ENCODE results near the gene SP100. TPM values are rescaled to one million over a fixed set of nuclear protein-coding genes. Genes with fewer than 3 reads are reported as not detected.

Gene SP100
- total RNA-seq, 1 donor from 2014 or later = 433 TPM

DNA sequence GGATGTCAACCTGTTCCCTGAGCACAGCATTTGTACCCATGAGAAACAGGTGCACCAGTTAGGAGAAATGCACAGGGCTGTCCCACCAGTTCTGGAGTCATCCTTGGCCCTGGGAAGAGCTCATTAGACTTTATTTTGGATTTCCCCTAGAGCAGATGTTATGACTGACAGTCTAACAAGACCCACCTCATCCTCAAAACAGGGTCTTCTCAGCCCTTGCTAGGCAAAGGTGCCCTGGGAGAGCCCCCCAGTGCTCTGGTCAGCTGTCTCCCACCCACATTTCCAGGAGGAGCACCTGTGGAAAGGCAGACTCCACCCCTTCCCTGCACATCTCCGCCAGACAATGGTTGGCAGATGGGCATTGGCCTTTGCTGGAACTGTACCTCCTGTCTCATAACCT lies 5.7 kb upstream of the SP100 start:
- Mint-ChIP-seq H3K27ac (peak overlapping the region; percentile 99), H3K9me3 (no peaks in the 10 kb centered on the region), H3K4me1 (peaks cover 64% of the 10 kb centered on the region), H3K4me3 (peak overlapping the region; percentile 99), H3K27me3 (no peaks in the 10 kb centered on the region), H3K36me3 (ENCODE audit: low read depth) (peaks cover 28% of the 10 kb centered on the region)
- TF ChIP-seq, protein P1, sequence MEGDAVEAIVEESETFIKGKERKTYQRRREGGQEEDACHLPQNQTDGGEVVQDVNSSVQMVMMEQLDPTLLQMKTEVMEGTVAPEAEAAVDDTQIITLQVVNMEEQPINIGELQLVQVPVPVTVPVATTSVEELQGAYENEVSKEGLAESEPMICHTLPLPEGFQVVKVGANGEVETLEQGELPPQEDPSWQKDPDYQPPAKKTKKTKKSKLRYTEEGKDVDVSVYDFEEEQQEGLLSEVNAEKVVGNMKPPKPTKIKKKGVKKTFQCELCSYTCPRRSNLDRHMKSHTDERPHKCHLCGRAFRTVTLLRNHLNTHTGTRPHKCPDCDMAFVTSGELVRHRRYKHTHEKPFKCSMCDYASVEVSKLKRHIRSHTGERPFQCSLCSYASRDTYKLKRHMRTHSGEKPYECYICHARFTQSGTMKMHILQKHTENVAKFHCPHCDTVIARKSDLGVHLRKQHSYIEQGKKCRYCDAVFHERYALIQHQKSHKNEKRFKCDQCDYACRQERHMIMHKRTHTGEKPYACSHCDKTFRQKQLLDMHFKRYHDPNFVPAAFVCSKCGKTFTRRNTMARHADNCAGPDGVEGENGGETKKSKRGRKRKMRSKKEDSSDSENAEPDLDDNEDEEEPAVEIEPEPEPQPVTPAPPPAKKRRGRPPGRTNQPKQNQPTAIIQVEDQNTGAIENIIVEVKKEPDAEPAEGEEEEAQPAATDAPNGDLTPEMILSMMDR (IDR thresholded peaks at IDR 0.05) = no peak
- ChIA-PET POLR2A (interaction anchor here (0.6 to 2.1 kb wide), 3 partner anchors 21 to 141 kb away, joined by 3 to 6 read pairs (median 3); no protein-coding TSS in a partner anchor), CTCF (no interaction called here)
- intact Hi-C loops (cut with micrococcal nuclease) = loop anchor here (2.0 to 5.0 kb wide), 2 partner anchors 83 to 302 kb away; partner anchors contain the start of genes CAB39 and SP140L
- ATAC-seq (ENCODE audit: low read depth) (no peak), DNase-seq (no peak)

DNA sequence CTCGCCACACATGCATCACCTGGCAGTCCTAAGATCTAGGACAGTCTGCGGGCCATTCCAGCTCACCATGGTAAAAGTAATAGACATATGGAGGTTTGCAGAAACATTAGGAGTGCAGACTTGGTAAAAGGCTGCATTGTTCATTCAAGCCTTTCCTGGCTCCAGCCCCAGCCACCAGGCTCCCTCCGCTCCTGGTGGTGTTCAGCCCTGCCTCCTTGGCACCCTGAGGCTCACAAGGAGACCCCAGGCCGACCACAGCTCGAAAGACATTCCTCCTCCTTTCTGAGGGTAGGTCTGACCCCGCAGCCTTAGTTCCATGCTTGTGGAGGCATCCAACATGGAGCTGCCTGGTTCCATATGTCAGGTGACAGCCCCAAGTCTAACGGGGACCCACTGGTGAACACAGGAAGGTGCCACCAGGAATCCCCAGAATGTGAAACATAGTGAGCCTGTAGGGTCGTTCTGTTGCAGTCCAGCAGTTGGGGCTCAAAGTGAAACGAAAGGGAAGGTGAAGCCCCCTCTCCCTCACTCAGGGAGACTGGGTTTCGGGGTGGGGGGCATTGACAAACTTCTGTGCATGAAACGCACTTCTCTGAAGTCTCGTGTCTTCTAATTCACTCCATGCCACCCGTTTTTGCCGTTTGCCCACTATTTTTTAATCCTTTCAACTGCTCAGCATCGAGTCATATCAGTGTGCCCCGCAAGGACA lies 5.0 kb upstream of the SP100 start:
- peak overlapping the region; percentile 99 for H3K4me3 Mint-ChIP-seq
- ChIA-PET POLR2A (interaction anchor here (0.6 to 2.1 kb wide), 16 partner anchors 11 to 207 kb away, joined by 3 to 10 read pairs (median 4); partner anchors contain the start of gene SP140L), CTCF (interaction anchor here (0.9 to 1.5 kb wide), 3 partner anchors 199 to 387 kb away, joined by 3 read pairs; no protein-coding TSS in a partner anchor)
- intact Hi-C loops (cut with micrococcal nuclease) = loop anchor here (1.0 to 5.0 kb wide), 3 partner anchors 84 to 301 kb away; partner anchors contain the start of genes CAB39 and SP140L
- TF ChIP-seq, protein P1 (IDR thresholded peaks at IDR 0.05) = no peak
- H3K27ac Mint-ChIP-seq = peak overlapping the region; percentile 99
- DNase-seq (no peak), ATAC-seq (ENCODE audit: low read depth) (no peak)
- H3K36me3 Mint-ChIP-seq (ENCODE audit: low read depth) = peaks cover 20% of the 10 kb centered on the region
- peaks cover 71% of the 10 kb centered on the region for H3K4me1 Mint-ChIP-seq
- no peaks in the 10 kb centered on the region for H3K9me3 Mint-ChIP-seq
- H3K27me3 Mint-ChIP-seq = no peaks in the 10 kb centered on the region

DNA sequence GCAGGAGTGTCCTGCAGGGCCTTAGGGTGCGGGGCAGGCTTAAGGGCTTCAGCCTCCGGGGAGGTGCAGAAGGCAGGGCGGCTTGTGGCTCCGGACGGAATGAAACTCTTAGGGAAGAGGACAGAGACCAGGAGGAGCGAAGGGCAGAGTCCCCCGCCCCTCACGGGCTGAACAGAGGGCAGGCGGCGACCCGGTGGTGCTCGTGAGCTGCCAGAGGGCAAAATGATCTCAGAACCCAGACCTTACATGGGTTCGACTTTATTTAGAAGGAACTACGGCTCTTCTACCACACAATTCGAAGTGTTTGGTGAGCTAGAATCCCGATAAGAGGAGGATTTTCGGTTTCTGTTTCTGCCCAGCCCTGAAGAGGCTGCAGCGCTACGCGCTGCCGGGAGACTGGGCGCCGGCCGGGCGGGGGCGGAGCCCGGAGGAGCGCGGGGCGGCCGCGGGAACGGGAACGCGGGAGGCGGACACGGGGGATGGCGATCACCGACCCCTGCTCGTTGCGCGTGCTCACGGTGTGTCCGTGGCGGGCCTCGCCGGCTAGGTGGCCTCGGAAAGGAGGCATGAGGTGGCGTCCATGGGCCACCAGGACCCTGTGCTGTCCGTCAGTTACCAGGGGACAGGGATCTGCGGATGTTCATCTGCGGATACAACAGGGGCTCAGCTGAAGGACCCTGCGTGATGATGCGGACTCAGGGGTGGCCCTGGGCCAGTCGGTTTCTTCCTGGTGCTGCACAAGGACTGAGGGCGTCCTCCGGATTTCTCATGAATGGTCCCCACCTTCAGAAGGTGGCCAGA lies 4.2 kb upstream of the SP100 start:
- peak; percentile 67 for ATAC-seq (ENCODE audit: low read depth)
- peaks cover 20% of the 10 kb centered on the region for H3K36me3 Mint-ChIP-seq (ENCODE audit: low read depth)
- peak overlapping the region; percentile 99 for H3K27ac Mint-ChIP-seq
- no peaks in the 10 kb centered on the region for H3K27me3 Mint-ChIP-seq
- H3K4me1 Mint-ChIP-seq = peaks cover 74% of the 10 kb centered on the region
- CTCF ChIA-PET = interaction anchor here (0.9 to 1.5 kb wide), 3 partner anchors 198 to 387 kb away, joined by 3 read pairs; no protein-coding TSS in a partner anchor
- peak overlapping the region; percentile 99 for H3K4me3 Mint-ChIP-seq
- POLR2A ChIA-PET = interaction anchor here (0.6 to 2.1 kb wide), 15 partner anchors 15 to 208 kb away, joined by 3 to 10 read pairs (median 4); partner anchors contain the start of gene SP140L
- DNase-seq = peak; percentile 61
- TF ChIP-seq, protein P1 (IDR thresholded peaks at IDR 0.05) = no peak
- H3K9me3 Mint-ChIP-seq = no peaks in the 10 kb centered on the region
- intact Hi-C loops (cut with micrococcal nuclease) = loop anchor here (1.0 to 5.0 kb wide), 3 partner anchors 85 to 301 kb away; partner anchors contain the start of genes CAB39 and SP140L

DNA sequence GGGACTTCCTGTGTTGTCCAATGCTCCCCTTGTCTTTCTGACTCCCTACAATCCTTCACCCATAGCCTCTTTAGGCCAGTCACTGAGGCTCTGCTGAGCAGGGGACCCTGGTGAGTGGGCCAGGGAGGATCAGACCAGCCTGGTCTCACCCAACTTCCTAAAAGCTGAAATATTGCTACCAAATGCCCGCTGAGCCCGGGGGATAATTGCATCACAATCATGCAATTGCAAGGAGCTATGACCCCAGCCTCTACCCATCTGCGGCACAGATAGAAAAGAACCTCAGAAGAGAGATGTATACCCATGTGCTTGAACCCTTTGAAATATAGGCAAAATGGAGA lies 3.7 kb upstream of the SP100 start:
- CTCF ChIA-PET = interaction anchor here (1.5 kb wide), 1 partner anchor 198 kb away, joined by 3 read pairs; no protein-coding TSS in a partner anchor
- peaks cover 73% of the 10 kb centered on the region for H3K4me1 Mint-ChIP-seq
- peak overlapping the region; percentile 99 for H3K4me3 Mint-ChIP-seq
- H3K36me3 Mint-ChIP-seq (ENCODE audit: low read depth) = peaks cover 14% of the 10 kb centered on the region
- ATAC-seq (ENCODE audit: low read depth) (no peak), DNase-seq (no peak)
- no peaks in the 10 kb centered on the region for H3K9me3 Mint-ChIP-seq
- intact Hi-C loops (cut with micrococcal nuclease) = loop anchor here (5.0 kb wide), 1 partner anchor 300 kb away; the partner anchor contains the start of gene CAB39
- POLR2A ChIA-PET = interaction anchor here (0.9 to 2.1 kb wide), 11 partner anchors 19 to 209 kb away, joined by 3 to 10 read pairs (median 6); partner anchors contain the start of gene SP140L
- H3K27me3 Mint-ChIP-seq = no peaks in the 10 kb centered on the region
- TF ChIP-seq, protein P1 (IDR thresholded peaks at IDR 0.05) = no peak
- peak overlapping the region; percentile 99 for H3K27ac Mint-ChIP-seq

Measured in activated B cell treated with CpG ODN at 0.5 μM for 24 hours (primary cell).